ENCODE results near the gene TRPV4. TPM values are rescaled to one million over a fixed set of nuclear protein-coding genes. Genes with fewer than 3 reads are reported as not detected.
A peak's percentile ranks its signal among the peaks of the same experiment; 100 is the strongest.

The TRPV4 gene
- total and polyA plus RNA-seq, 4 donors: 1.9 to 6.5 (median 2.2) TPM

DNA sequence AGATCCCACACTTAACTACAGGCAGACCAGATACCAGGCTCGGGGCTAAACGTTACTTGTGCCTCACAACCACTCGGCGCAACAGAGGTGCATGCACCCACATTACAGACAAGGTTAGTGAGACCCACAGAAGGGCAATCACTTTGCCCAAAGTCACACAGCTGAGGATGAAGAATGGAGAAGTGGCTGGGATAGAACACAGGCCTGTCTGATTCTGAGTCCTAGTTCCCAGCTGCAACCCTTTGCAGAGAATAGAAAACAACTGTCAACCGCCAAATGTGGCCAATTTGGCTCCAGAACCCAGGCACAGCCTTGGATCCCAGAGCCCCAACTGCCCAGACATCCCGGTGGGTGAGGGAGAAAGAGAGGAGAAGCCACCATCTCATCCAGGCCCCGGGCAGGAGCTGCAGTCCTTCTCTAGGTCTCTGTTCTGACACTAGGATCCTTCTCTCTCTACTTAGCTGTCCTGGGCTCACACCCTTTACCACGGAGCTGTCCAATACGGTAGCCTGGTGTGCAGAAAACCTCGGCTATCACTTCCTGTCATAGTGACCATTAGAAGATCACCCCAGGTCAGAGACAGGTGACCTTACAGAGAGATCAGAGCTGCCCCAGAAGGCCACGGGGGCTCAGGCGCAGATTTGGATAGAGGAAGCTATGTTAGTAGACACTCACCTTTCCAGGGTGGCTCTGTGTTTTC lies 60.4 kb downstream of the TRPV4 start:
- Histone ChIP-seq H3K4me1 (ENCODE audit: control insufficient read depth in 5 of 5, insufficient read depth in 5 of 5, low read length in 5 of 5) (peaks cover 0 to 13% (median 5%) of the 10 kb centered on the region in 5 donors), H3K9me3 (ENCODE audit: control insufficient read depth in 4 of 4, insufficient read depth in 3 of 4, low read length in 3 of 4) (no peaks in the 10 kb centered on the region), H3K9ac (ENCODE audit: insufficient read depth in 1 of 2, low read length in 2 of 2) (no peak overlapping the region), H3K36me3 (ENCODE audit: control insufficient read depth in 4 of 4, insufficient read depth in 4 of 4, low read length in 4 of 4) (peaks cover 0 to 3% (median 0%) of the 10 kb centered on the region in 4 donors), H3K4me3 (no peak overlapping the region), H3K27me3 (ENCODE audit: control insufficient read depth in 3 of 3, insufficient read depth in 3 of 3, low read length in 2 of 3) (no peaks in the 10 kb centered on the region), H3K27ac (ENCODE audit: low read depth in 1 of 2, low read length in 1 of 2) (no peak overlapping the region)
- TF ChIP-seq, protein P1, sequence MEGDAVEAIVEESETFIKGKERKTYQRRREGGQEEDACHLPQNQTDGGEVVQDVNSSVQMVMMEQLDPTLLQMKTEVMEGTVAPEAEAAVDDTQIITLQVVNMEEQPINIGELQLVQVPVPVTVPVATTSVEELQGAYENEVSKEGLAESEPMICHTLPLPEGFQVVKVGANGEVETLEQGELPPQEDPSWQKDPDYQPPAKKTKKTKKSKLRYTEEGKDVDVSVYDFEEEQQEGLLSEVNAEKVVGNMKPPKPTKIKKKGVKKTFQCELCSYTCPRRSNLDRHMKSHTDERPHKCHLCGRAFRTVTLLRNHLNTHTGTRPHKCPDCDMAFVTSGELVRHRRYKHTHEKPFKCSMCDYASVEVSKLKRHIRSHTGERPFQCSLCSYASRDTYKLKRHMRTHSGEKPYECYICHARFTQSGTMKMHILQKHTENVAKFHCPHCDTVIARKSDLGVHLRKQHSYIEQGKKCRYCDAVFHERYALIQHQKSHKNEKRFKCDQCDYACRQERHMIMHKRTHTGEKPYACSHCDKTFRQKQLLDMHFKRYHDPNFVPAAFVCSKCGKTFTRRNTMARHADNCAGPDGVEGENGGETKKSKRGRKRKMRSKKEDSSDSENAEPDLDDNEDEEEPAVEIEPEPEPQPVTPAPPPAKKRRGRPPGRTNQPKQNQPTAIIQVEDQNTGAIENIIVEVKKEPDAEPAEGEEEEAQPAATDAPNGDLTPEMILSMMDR (IDR thresholded peaks at IDR 0.05; ENCODE audit: control extremely low read depth, extremely low read depth): no peak
- DNase-seq: peak in 2 of 3 donors; percentile 35 to 55
- ATAC-seq (ENCODE audit: insufficient read depth, low FRiP score): no peak
- 59 to 60% methylated on average over 12 of the region's 12 CpGs for WGBS, 2 donors

DNA sequence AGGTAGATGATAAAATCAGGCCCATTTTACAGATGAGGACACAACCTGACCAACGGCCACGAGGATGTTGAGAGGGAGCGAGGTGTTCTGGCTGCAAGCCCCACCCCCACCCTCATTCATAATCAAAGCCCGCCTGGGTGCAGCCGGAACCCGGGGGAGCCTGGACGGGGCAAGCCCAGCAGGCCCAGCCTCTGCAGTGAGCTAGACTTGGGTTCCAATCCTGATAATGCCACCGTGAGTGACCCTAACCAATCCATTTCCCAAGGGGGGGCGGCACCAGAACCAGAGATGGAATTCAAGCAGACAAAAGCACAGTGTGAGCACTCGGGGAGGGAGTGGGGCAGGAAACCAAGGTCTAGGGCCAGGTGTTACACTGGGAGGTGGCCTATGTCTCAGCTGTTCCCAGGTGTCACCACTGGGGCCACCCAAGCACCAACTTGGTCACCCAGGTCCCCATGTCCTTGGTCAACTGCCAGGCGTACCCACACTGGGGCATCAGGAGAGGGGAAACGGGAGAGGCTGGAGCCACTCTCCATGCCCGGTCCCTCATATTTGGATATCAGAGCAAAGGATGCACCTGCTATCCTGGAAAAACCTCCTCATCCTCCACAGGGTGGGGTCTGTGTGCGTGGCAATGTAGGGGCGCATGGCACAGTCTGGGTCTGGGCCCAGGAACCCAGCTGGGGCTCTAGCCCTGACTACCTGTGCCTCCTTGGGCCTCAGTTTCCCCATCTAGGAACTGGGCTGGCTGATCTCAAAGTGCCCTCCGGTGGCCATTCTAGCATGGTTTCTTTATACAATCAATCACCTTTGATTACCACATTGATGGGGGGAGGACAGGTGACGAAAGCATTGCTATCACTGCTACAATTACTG lies 61.2 kb downstream of the TRPV4 start:
- TF ChIP-seq, protein P1 (IDR thresholded peaks at IDR 0.05; ENCODE audit: control extremely low read depth, extremely low read depth): no peak
- H3K4me3 ChIP-seq: no peak overlapping the region
- H3K36me3 ChIP-seq (ENCODE audit: control insufficient read depth in 4 of 4, insufficient read depth in 4 of 4, low read length in 4 of 4): peaks cover 0 to 3% (median 0%) of the 10 kb centered on the region in 4 donors
- no peak overlapping the region for H3K27ac ChIP-seq (ENCODE audit: low read depth in 1 of 2, low read length in 1 of 2)
- DNase-seq: no peak
- peaks cover 0 to 13% (median 5%) of the 10 kb centered on the region in 5 donors for H3K4me1 ChIP-seq (ENCODE audit: control insufficient read depth in 5 of 5, insufficient read depth in 5 of 5, low read length in 5 of 5)
- ATAC-seq (ENCODE audit: insufficient read depth, low FRiP score): no peak
- 90 to 91% methylated on average over 17 of the region's 17 CpGs for WGBS, 2 donors
- no peaks in the 10 kb centered on the region for H3K27me3 ChIP-seq (ENCODE audit: control insufficient read depth in 3 of 3, insufficient read depth in 3 of 3, low read length in 2 of 3)
- H3K9ac ChIP-seq (ENCODE audit: insufficient read depth in 1 of 2, low read length in 2 of 2): no peak overlapping the region
- no peaks in the 10 kb centered on the region for H3K9me3 ChIP-seq (ENCODE audit: control insufficient read depth in 4 of 4, insufficient read depth in 3 of 4, low read length in 3 of 4)

DNA sequence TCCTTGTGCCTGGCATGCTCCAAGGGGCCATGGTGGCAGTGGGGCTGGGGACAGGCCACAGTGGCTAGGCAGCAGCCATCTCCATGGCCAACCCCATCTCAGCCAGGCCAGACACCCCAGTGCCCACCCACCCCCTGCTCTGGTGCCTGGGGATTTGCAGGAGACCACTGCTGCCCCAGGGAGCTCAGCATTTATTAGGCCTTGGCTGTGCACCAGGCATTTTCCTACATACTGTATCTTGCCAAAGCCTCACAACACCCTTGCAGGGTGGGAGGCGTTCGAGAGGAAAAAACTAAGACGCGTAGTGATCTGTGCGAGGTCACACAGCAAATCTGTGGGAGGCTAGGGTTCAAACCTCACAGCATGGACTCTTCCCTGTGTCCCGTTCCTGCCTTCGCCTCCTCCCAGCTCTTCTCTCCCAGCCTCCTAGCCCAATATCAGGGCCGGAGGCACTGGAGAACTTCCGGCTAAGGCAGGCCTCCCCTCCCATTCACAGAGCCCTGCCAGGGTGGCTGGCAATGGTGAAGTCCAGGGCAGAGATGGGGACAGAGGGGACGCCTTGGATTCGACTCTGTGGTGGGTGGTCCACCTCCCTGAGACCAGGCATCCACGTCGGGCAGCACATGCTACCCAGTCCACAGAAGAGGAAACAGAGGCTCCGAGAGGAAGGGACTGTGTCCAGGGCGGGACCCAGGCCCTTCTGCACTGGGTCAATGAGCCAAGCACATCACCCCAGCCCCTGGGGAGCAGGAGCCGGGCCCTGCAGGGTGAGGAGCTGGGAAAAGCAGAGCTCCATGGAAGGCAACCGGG lies 62.1 kb downstream of the TRPV4 start:
- H3K36me3 ChIP-seq (ENCODE audit: control insufficient read depth in 4 of 4, insufficient read depth in 4 of 4, low read length in 4 of 4): peaks cover 0 to 3% (median 0%) of the 10 kb centered on the region in 4 donors
- TF ChIP-seq, protein P1 (IDR thresholded peaks at IDR 0.05; ENCODE audit: control extremely low read depth, extremely low read depth): no peak
- H3K9ac ChIP-seq (ENCODE audit: insufficient read depth in 1 of 2, low read length in 2 of 2): no peak overlapping the region
- H3K27me3 ChIP-seq (ENCODE audit: control insufficient read depth in 3 of 3, insufficient read depth in 3 of 3, low read length in 2 of 3): no peaks in the 10 kb centered on the region
- ATAC-seq (ENCODE audit: insufficient read depth, low FRiP score) (no peak), DNase-seq (peak; percentile 53 to 70 (median 60))
- 89 to 91% methylated on average over 17 of the region's 17 CpGs for WGBS, 2 donors
- no peaks in the 10 kb centered on the region for H3K9me3 ChIP-seq (ENCODE audit: control insufficient read depth in 4 of 4, insufficient read depth in 3 of 4, low read length in 3 of 4)
- H3K27ac ChIP-seq (ENCODE audit: low read depth in 1 of 2, low read length in 1 of 2): no peak overlapping the region
- H3K4me1 ChIP-seq (ENCODE audit: control insufficient read depth in 5 of 5, insufficient read depth in 5 of 5, low read length in 5 of 5): peaks cover 0 to 13% (median 5%) of the 10 kb centered on the region in 5 donors
- no peak overlapping the region for H3K4me3 ChIP-seq

Data from lung (tissue), 12 donors.